GM18508 (cell line): ENCODE measurements around the gene ABHD14A.
"Not testable (repeated sequence)": the region's sequence is repeated elsewhere in the genome, so short reads cannot be mapped to it uniquely, and the experiment has no call there.

ENCODE experiments used
- ATAC-seq: cut with Tn5 transposase; IDR thresholded peaks from one replicate; pipeline ENCODE4 v1.9.1; 2021; ENCODE audit warnings: moderate number of reproducible peaks; ENCODE audit not compliant: insufficient read depth, unreplicated experiment

Gene ABHD14A

GRCh38 chr3:51990501-51990971 lies 15.7 kb downstream of the ABHD14A start:
- not testable (repeated sequence) for ATAC-seq

- ATAC-seq = no peak
Observed at GRCh38 chr3:51992017-51992682, 17.3 kb downstream of the ABHD14A start.

GRCh38 chr3:51993657-51994056 lies 18.8 kb downstream of the ABHD14A start:
- not testable (repeated sequence) for ATAC-seq

GRCh38 chr3:51994530-51994929 lies 19.7 kb downstream of the ABHD14A start:
- no peak for ATAC-seq

GRCh38 chr3:51995346-51996163 lies 20.7 kb downstream of the ABHD14A start, which contains the start of gene RPL29:
RPL29 (minus strand) TSS chr3:51995895; CDS start chr3:51995461, 434 bp downstream.
- peak; percentile 65 for ATAC-seq

- ATAC-seq = no peak
Observed at GRCh38 chr3:51997172-51997571, 22.3 kb downstream of the ABHD14A start.

- no peak for ATAC-seq
Observed at GRCh38 chr3:51997935-51998596, 23.2 kb downstream of the ABHD14A start.

GRCh38 chr3:51998774-51999173 lies 23.9 kb downstream of the ABHD14A start:
- ATAC-seq = no peak

- ATAC-seq = no peak
Observed at GRCh38 chr3:51999846-52000245, 25.0 kb downstream of the ABHD14A start.

- ATAC-seq = no peak
Observed at GRCh38 chr3:52001443-52001974, 26.6 kb downstream of the ABHD14A start.

GRCh38 chr3:52002748-52003147 lies 27.9 kb downstream of the ABHD14A start:
- ATAC-seq = no peak

GRCh38 chr3:52004163-52004787 lies 29.4 kb downstream of the ABHD14A start:
- no peak for ATAC-seq

GRCh38 chr3:52004906-52005395 lies 30.1 kb downstream of the ABHD14A start:
- no peak for ATAC-seq

- ATAC-seq = no peak
Observed at GRCh38 chr3:52005571-52005986, 30.7 kb downstream of the ABHD14A start.

GRCh38 chr3:52006017-52006819 lies 31.4 kb downstream of the ABHD14A start:
- ATAC-seq = no peak

GRCh38 chr3:52006820-52007133 lies 31.9 kb downstream of the ABHD14A start:
- ATAC-seq = no peak

- ATAC-seq = no peak
Observed at GRCh38 chr3:52007291-52007690, 32.4 kb downstream of the ABHD14A start.

GRCh38 chr3:52010431-52010830 lies 35.6 kb downstream of the ABHD14A start:
- ATAC-seq = no peak

- no peak for ATAC-seq
Observed at GRCh38 chr3:52012699-52013098, 37.8 kb downstream of the ABHD14A start.
